ENCODE results near the gene HBB. TPM values are rescaled to one million over a fixed set of nuclear protein-coding genes. Genes with fewer than 3 reads are reported as not detected.

HBB gene
- total RNA-seq, 1 experiment from 2014 or later, result not detected

DNA sequence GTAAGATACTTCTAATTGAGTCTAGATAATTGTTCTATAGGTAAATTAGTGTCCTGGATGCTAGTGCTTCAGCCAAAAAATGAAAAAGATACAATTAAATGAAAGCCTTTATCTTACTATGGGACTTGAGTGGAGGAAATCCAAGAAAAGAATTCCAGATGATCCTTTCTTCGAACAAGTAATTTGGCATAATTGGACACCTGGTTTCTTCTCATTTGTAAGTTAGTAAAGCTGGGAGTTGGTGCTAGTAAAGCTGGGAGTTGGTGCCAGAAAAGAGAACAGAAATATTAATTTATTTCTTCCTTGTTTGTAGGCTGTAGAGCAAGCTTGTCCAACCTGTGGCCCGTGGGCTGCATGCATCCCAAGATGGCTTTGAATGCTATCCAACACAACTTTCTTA is 38.7 kb downstream of the HBB start:
- WGBS (ENCODE audit: extremely low coverage, insufficient read length, low lambda C conversion rate), result no CpG with 5 or more reads among the region's 2 CpGs
- Mint-ChIP-seq H3K27ac (no peak overlapping the region), H3K9me3 (peaks cover 9 to 21% of the 10 kb centered on the region in 2 experiments; a peak in 4 of 5 replicates), H3K27me3 (ENCODE audit: low read depth) (no peaks in the 10 kb centered on the region; the same call in 1 of the 2 replicates), H3K4me3 (no peak overlapping the region), H3K4me1 (no peaks in the 10 kb centered on the region), H3K36me3 (ENCODE audit: insufficient read depth in 1 of 3, low read depth in 3 of 3) (peaks cover 0 to 7% (median 4%) of the 10 kb centered on the region in 3 experiments; a peak in 5 of 7 replicates)
- Histone ChIP-seq H2AFZ (ENCODE audit: low read length) (no peak overlapping the region), H3K79me2 (ENCODE audit: insufficient read depth, low read length) (no peaks in the 10 kb centered on the region), H3K9me3 (ENCODE audit: control insufficient read depth, low read depth, low read length) (no peaks in the 10 kb centered on the region), H3K27ac (ENCODE audit: insufficient read length, low read depth, low read length) (no peak overlapping the region), H2BK15ac (ENCODE audit: low read depth, low read length) (no peak overlapping the region), H3K56ac (ENCODE audit: insufficient read length, low read depth, low read length) (no peak overlapping the region), H4K5ac (ENCODE audit: insufficient read length, low read depth, low read length) (no peak overlapping the region), H3K4me2 (ENCODE audit: insufficient read depth, insufficient read length, low read length) (no peak overlapping the region), H3K23me2 (ENCODE audit: insufficient read length, low read depth, low read length, poor library complexity, severe bottlenecking) (no peaks in the 10 kb centered on the region), H3K18ac (ENCODE audit: insufficient read length, low read depth, low read length) (no peak overlapping the region), H3K14ac (ENCODE audit: insufficient read depth, low read length) (no peak overlapping the region), H2BK5ac (ENCODE audit: insufficient read length, low read length) (no peak overlapping the region), H2AK5ac (ENCODE audit: insufficient read length, low read length) (no peak overlapping the region), H4K20me1 (ENCODE audit: control insufficient read depth, insufficient read depth, insufficient read length) (no peaks in the 10 kb centered on the region), H3K4ac (ENCODE audit: low read depth, low read length) (no peak overlapping the region), H2BK20ac (ENCODE audit: low read depth, low read length, poor library complexity, severe bottlenecking) (no peak overlapping the region), H2BK120ac (ENCODE audit: low read depth, low read length, poor library complexity, severe bottlenecking) (no peak overlapping the region), H3T11ph (ENCODE audit: low read length) (no peak overlapping the region), H3K4me1 (ENCODE audit: insufficient read depth, low read length) (no peaks in the 10 kb centered on the region), H4K91ac (ENCODE audit: insufficient read length, low read depth, low read length) (no peak overlapping the region), H3K79me1 (ENCODE audit: insufficient read depth, low read depth, low read length, poor library complexity, severe bottlenecking) (no peaks in the 10 kb centered on the region), H3K9ac (ENCODE audit: extremely low read depth, insufficient read length, low read length) (no peak overlapping the region), H4K8ac (replicated peaks; ENCODE audit: insufficient read length, low read depth, low read length) (no peak overlapping the region), H2BK12ac (ENCODE audit: insufficient read length, low read depth, low read length) (no peak overlapping the region), H3K27me3 (ENCODE audit: insufficient read depth, low read length) (no peaks in the 10 kb centered on the region), H3K23ac (ENCODE audit: insufficient read length, low read depth, low read length) (no peak overlapping the region)
- no peak for TF ChIP-seq CTCF (conservative IDR thresholded peaks at IDR 0.05)
- no peak for DNase-seq

All from H9 (cell line).